ENCODE measurements around the gene HAPSTR1. TPM values are rescaled to one million over a fixed set of nuclear protein-coding genes. Genes with fewer than 3 reads are reported as not detected.
A peak's percentile ranks its signal among the peaks of the same experiment; 100 is the strongest.

The HAPSTR1 gene
- total RNA-seq, 1 donor from 2014 or later = 45.7 TPM

- DNase-seq (ENCODE audit: low read depth in 2 of 2) = no peak
These were observed 30.9 kb downstream of the HAPSTR1 start for GRCh38 chr16:9122342-9122741.

GRCh38 chr16:9122969-9123368, 31.5 kb downstream of the HAPSTR1 start:
- DNase-seq (ENCODE audit: low read depth in 2 of 2) = no peak

DNA sequence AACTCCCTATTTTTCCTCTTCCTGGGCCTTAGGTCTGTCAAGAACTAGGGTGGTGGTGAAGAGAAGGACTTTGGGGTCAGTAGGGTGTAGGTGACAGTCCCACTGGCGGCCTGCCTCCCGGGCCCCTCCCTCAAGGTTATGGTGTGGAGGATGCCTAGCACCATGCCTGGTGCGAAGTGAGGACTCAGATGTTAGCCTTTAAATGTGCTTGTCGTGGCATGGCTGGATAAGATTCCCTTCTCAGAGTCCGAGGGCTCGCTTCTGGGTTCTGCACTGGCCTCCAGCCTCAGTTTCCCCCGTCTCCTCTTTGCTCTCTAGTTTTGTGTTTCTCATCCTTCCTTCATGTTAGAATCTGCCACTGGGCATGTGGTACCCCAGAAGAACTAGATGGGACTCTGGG, 32.0 kb downstream of the HAPSTR1 start:
- DNase-seq (ENCODE audit: low read depth in 2 of 2) = no peak

- no peak for DNase-seq (ENCODE audit: low read depth in 2 of 2)
These were observed 32.4 kb downstream of the HAPSTR1 start for GRCh38 chr16:9123871-9124270.

- no peak for DNase-seq (ENCODE audit: low read depth in 2 of 2)
These were observed 33.0 kb downstream of the HAPSTR1 start for GRCh38 chr16:9124444-9124843.

DNA sequence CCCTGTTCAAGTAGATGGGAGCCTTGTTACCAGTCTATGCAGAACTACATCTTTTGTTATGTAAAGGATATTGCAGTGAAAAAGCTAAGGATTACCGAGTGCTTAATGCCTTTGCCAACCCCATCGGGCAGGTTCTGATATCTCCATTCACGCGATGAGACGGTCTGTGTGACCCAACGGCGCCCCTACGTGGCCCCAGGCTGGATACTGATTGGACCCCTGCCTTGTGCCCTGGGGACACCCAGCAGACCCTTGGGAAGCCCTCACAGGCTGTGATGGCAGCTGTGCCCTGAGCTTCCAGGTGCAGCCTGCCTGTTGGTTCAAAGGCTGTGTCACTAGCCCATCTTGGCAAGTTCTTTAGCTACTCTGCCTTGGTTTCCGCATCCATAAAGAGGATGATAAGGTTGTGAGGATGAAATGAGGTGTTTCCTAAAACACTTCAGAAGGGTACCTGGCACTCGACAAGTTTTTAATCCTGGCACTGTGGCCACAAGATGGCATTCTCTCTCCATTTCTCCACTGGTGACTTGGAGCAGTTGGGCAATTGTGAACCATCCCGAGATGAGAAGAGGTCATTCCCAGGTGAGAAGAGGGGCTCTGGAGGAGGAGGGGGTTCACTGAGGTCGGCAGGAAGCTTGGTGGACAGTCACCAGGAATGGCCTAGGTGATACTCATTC, 33.6 kb downstream of the HAPSTR1 start:
- DNase-seq (ENCODE audit: low read depth in 2 of 2) = no peak

GRCh38 chr16:9125658-9126505, 34.4 kb downstream of the HAPSTR1 start:
- DNase-seq (ENCODE audit: low read depth in 2 of 2) = peak in 1 of 2 donors; percentile 50

GRCh38 chr16:9126609-9127008, 35.2 kb downstream of the HAPSTR1 start:
- no peak for DNase-seq (ENCODE audit: low read depth in 2 of 2)

GRCh38 chr16:9128346-9129342, 37.2 kb downstream of the HAPSTR1 start:
- DNase-seq (ENCODE audit: low read depth in 2 of 2) = peak; percentile 55 to 62

GRCh38 chr16:9134306-9134705, 42.9 kb downstream of the HAPSTR1 start:
- DNase-seq (ENCODE audit: low read depth in 2 of 2) = no peak

DNA sequence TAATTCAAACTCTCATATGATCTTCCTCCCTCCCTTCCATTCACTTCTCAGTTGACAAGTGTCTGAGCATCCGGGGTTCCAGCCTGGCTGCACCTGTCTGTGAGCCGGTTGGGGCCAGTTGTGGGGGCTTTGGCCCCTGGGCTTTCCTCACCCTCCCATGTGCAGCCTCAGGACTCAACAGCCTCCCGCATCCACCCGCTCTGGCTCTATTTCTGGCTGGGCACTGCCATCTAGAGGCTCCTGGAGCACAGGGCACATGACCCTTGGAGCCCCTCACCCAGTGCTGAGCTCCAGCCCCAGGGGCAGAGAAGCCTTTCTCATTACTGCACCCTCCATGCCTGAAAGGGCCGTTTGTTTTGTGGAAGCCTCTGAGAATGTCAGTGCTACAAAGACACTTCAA, 43.3 kb downstream of the HAPSTR1 start:
- peak in 1 of 2 donors; percentile 69 for DNase-seq (ENCODE audit: low read depth in 2 of 2)

GRCh38 chr16:9135797-9136196, 44.4 kb downstream of the HAPSTR1 start:
- peak; percentile 49 to 70 for DNase-seq (ENCODE audit: low read depth in 2 of 2)

DNA sequence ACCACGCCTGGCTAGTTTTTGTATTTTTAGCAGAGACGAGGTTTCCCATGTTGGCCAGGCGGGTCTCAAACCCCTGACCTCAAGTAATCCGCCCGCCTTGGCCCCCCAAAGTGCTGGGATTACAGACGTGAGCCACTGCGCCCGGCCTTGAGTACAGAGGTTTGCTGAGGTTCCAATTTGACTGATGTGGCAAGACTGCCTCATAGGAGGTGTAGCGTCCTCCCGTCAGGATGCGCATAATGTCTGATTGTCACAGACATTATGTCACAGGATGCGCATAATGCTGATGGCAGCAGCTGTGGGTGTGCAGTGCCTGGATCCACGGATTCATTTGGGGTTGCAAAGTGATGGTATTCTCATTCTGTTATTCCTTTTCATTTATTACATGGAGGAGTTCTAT, 45.2 kb downstream of the HAPSTR1 start:
- DNase-seq (ENCODE audit: low read depth in 2 of 2) = no peak

DNA sequence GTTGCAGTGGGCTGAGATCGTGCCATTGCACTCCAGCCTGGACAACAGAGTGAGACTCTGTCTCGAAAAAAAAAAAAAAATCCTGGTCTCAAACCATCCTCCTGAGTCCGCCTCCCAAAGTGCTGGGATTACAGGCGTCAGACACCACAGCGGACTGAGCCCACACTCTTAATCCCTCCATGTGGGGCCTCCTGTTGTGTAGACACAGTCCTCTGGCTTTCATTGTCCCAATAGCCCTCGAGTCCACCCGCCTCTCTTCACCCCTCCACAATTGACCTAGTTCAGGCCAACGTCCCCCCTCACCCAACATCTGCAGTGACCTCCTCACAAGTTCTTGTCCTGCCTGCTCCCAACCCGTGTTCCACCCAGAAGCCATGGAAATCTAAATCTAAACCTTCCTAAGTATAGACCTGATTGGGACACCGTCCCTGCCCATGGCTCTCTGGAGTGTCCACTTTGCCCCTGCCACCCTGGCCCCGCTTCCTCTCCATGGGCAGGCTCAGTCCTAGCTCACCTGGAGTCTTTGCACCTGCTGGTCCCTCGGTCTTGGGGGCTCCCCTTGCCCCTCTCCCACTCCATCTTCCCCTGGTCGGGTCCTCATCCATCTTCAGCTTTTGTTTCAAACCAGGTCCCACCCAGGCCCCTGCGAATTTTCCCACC, 46.7 kb downstream of the HAPSTR1 start:
- no peak for DNase-seq (ENCODE audit: low read depth in 2 of 2)

DNA sequence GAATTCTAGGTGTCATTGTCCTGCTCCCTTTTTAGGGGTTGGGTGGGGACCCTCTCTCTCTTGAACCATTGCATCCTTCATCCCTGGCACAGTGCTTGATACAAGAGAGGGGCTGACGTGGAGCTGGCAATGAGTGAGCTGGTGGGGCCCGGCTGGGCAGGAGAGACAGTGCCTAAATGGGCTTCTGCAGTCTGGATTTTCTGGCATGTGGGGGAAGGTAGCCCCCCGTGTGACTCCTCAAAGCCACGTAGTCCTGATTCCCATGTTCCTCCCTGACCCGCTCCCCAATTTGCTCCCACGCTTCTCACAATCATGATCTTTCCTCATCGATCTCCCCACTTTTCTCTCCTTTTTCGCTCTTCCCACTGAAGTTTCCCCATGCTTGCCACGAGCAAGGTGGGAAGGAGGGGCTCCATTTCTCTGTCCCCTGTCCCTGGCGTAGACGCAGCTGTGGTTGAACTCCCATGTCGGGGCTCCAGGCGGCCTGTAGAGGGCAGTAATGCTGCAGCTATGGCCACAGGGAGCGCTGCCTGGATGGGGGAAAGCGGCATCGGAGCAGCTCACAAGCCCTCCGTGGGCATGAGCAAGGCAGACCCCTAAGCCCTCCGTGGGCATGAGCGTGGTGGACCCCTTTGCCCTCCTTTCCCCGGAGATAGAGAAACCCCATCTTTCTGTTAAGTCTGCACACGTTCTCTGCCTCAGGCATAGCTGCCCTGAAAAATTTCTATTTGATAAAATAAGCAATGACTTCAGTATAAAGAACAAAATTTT, 47.5 kb downstream of the HAPSTR1 start:
- peak in 1 of 2 donors; percentile 74 for DNase-seq (ENCODE audit: low read depth in 2 of 2)

DNA sequence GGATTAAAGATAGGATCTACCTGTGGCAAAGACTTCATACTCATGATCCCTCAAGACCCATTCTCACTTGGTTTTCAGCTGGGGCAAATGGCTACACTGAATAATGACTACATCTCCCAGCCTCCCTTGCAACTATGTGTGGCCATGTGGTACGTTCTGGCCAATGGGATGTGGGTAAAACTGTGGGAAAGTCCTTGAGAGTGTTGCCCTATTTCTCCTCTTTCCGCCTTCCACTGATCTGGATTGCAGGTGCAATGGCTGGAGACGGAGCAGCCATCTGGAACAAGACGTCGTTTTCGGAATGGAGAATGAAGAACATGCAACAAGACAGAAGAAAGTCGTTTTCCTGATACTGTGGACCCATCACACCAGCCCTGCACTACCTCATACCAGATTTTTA, 48.5 kb downstream of the HAPSTR1 start:
- peak in 1 of 2 donors; percentile 38 for DNase-seq (ENCODE audit: low read depth in 2 of 2)

Data from dermis microvascular lymphatic vessel endothelial cell (primary cell).